Lung (tissue), 12 donors: ENCODE data around the gene RXRA. TPM values are rescaled to one million over a fixed set of nuclear protein-coding genes. Genes with fewer than 3 reads are reported as not detected.

ENCODE experiments used
- ATAC-seq: fragments of 200-7000 bp; cut with Tn5 transposase; one replicate; pipeline ENCODE4 v1.9.1; 2020; ENCODE audit warnings: moderate number of reproducible peaks; ENCODE audit not compliant: insufficient read depth, low FRiP score
- DNase-seq, 3 donors: peaks; one replicate each; pipeline ENCODE4 v3.0.0-alpha.2; 2013 to 2017
- H3K27ac ChIP-seq, 2 donors: one replicate each; pipeline ENCODE4 v1.5.1; 2013; ENCODE audit warnings: mild to moderate bottlenecking in 2 of 2, moderate library complexity in 2 of 2, control low read depth in 1 of 2, inconsistent platforms in 1 of 2, low read depth in 1 of 2, low read length in 1 of 2
- H3K27me3 ChIP-seq, 3 donors: one replicate each; pipeline ENCODE4 v1.5.1; 2013; ENCODE audit warnings: low read length in 2 of 3; ENCODE audit not compliant: control insufficient read depth in 3 of 3, insufficient read depth in 3 of 3
- H3K36me3 ChIP-seq, 4 donors: one replicate each; pipeline ENCODE4 v1.5.1; 2013; ENCODE audit warnings: low read length in 4 of 4, mild to moderate bottlenecking in 1 of 4, moderate library complexity in 1 of 4; ENCODE audit not compliant: control insufficient read depth in 4 of 4, insufficient read depth in 4 of 4
- H3K4me1 ChIP-seq, 5 donors: one replicate each; pipeline ENCODE4 v1.5.1; 2013; ENCODE audit warnings: low read length in 5 of 5, mild to moderate bottlenecking in 2 of 5, moderate library complexity in 1 of 5; ENCODE audit not compliant: control insufficient read depth in 5 of 5, insufficient read depth in 5 of 5
- H3K4me3 ChIP-seq: one replicate; pipeline ENCODE4 v1.5.1; 2013; ENCODE audit warnings: mild to moderate bottlenecking, control low read depth, moderate library complexity
- H3K9ac ChIP-seq, 2 donors: one replicate each; pipeline ENCODE4 v1.5.1; 2013; ENCODE audit warnings: low read length in 2 of 2, control low read depth in 1 of 2; ENCODE audit not compliant: insufficient read depth in 1 of 2
- H3K9me3 ChIP-seq, 4 donors: one replicate each; pipeline ENCODE4 v1.5.1; 2013; ENCODE audit warnings: low read length in 3 of 4, mild to moderate bottlenecking in 1 of 4, moderate library complexity in 1 of 4; ENCODE audit not compliant: control insufficient read depth in 4 of 4, insufficient read depth in 3 of 4
- WGBS, 2 donors: extraction: QIAGEN DNeasy Blood & Tissue Kit; methylation state at CpG; one replicate each; pipeline ENCODE4 v1.1.7; 2013; 5-methylcytosine and 5-hydroxymethylcytosine counted together
- polyA plus RNA-seq, 2 donors: library from polyadenylated mRNA; stranded (reverse); fragments of 200-250 nt; gene quantifications; one replicate each; pipeline ENCODE4 v1.2.1, GENCODE V29; 2013
- total RNA-seq, 2 donors: library from RNA; depleted of rRNA in 1 of 2; stranded (reverse); fragments of >200 nt in 1 of 2; gene quantifications; one replicate each; pipeline ENCODE4 v1.2.1, GENCODE V29; 2014 to 2021
- TF ChIP-seq, protein P1 (sequence below): IDR thresholded peaks from 2 replicates; pipeline ENCODE4 v1.5.1; 2012; ENCODE audit warnings: mild to moderate bottlenecking; ENCODE audit errors: control extremely low read depth, extremely low read depth
- donor health status: control.
- donor health status: control.
- donor health status: Bipolar disorder and iron deficiency.
- donor health status: healthy.
- donor health status: DM: yes; HTN: yes; CAD: no.

The RXRA gene
- total and polyA plus RNA-seq, 4 donors = 24.2 to 85.2 (median 52.2) TPM

DNA sequence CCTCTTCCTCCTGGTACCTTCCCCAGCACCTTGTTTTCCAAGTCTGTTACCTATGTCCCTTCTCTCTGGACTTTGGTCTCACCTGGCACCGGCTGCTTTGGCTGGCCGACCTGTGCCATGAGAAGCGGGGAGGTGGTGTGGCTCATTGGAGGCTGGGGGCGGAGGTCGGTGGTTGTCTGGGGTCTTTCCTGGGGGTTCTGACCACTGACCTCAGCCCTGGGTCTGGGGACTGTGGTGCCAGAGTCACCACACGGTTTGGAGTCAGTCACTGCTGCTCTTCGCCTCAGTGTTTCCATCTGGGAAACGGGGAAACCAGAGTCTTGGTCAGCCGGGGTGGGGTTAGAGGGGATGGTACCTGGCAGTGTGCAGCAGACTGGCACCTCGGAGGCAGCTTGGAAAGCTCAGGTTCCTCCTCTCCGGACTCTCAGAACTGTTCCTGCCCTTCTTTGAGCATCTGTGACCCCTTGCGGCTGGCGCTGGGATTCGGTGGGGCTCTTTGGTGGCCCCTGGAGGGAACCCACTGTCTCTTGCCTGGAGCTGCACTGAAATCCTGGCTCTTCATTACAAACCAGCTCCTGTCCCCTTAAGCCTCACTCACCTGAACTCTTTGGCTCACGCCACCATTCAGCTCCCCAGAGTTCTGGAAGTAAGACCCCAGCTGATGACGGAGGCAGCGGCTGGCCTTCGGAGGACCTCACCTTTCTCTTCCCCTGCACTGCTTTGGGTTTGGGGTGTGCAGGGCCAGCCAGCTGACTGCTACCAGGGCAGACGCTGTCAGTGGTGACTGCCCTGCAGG is 4.1 kb upstream of the RXRA start:
- TF ChIP-seq, protein P1, sequence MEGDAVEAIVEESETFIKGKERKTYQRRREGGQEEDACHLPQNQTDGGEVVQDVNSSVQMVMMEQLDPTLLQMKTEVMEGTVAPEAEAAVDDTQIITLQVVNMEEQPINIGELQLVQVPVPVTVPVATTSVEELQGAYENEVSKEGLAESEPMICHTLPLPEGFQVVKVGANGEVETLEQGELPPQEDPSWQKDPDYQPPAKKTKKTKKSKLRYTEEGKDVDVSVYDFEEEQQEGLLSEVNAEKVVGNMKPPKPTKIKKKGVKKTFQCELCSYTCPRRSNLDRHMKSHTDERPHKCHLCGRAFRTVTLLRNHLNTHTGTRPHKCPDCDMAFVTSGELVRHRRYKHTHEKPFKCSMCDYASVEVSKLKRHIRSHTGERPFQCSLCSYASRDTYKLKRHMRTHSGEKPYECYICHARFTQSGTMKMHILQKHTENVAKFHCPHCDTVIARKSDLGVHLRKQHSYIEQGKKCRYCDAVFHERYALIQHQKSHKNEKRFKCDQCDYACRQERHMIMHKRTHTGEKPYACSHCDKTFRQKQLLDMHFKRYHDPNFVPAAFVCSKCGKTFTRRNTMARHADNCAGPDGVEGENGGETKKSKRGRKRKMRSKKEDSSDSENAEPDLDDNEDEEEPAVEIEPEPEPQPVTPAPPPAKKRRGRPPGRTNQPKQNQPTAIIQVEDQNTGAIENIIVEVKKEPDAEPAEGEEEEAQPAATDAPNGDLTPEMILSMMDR = no peak
- H3K9ac ChIP-seq = no peak overlapping the region
- no peak overlapping the region for H3K4me3 ChIP-seq
- no peaks in the 10 kb centered on the region for H3K27me3 ChIP-seq
- H3K27ac ChIP-seq = no peak overlapping the region
- H3K9me3 ChIP-seq = no peaks in the 10 kb centered on the region
- H3K4me1 ChIP-seq = peaks cover 0 to 58% (median 12%) of the 10 kb centered on the region in 5 donors
- WGBS, 2 donors = 93 to 95% methylated on average over 19 of the region's 19 CpGs
- no peak for ATAC-seq
- DNase-seq = no peak
- no peaks in the 10 kb centered on the region for H3K36me3 ChIP-seq

DNA sequence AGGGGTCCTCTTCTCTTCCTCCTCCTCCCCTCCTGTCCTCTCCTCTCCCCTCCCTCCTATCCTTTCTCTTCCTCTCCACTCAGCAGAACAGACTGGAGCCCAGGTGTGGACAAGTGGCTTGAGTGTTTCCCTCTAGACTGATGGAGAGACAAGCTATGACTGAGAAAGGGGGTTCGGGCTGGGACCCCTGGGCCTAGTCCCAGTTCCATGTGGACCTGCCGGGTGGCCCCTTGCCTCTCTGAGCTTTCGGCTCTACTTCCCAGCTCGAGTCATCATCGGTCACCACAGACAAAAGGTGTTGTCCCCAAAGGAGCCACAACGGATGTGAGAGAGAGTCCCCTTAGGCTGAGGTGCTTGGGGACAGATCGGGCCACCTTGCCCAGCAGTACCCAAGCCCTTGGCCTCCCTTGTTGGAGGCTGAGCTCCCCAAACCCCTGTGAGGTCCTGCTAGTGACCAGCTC is 3.4 kb upstream of the RXRA start:
- no peak for DNase-seq
- Histone ChIP-seq H3K27me3 (no peaks in the 10 kb centered on the region), H3K9ac (no peak overlapping the region), H3K4me3 (no peak overlapping the region), H3K9me3 (no peaks in the 10 kb centered on the region), H3K4me1 (peaks cover 4 to 60% (median 15%) of the 10 kb centered on the region in 5 donors), H3K27ac (no peak overlapping the region), H3K36me3 (no peaks in the 10 kb centered on the region)
- 93 to 95% methylated on average over 7 of the region's 7 CpGs for WGBS, 2 donors
- TF ChIP-seq, protein P1 = no peak
- no peak for ATAC-seq

DNA sequence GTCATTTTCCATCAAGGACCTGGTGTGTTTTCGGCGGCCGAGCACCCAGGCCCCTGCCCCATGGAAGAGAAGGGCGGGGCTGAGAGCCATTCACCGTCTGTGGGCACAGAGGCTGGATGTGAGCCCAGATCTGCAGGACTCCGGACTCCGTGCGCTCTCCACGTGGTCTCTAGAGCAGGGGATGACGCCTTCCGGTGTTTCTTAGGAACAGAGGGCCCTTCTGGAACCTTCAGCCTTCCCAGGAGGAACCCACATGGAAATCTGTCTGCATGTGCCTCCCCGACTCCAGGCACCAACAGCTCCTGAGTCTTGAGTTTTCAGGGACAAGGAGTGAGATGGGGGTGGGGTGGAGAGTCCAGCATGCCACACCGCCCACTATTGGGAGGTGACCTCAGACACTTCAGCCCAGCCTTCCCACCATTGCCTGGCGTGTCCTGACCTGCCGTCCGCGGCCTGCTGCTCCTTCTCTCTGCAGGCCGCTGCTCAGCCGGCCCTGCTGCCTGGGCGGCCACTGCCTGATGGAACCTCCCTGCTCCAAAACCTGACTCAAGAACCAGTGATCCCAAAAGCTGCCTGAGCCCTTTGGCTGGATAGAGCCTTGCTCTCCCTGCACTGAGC is 2.4 kb upstream of the RXRA start:
- WGBS, 2 donors = 52 to 65% methylated on average over 20 of the region's 20 CpGs

More for the DNA sequence above, 2.4 kb upstream of the RXRA start:
- H3K27ac ChIP-seq = peak overlapping the region in 1 of 2 donors; percentile 33
- no peaks in the 10 kb centered on the region for H3K9me3 ChIP-seq
- TF ChIP-seq, protein P1 = no peak
- no peaks in the 10 kb centered on the region for H3K27me3 ChIP-seq
- H3K36me3 ChIP-seq = no peaks in the 10 kb centered on the region
- no peak overlapping the region for H3K4me3 ChIP-seq
- peaks cover 4 to 62% (median 20%) of the 10 kb centered on the region in 5 donors for H3K4me1 ChIP-seq
- DNase-seq = no peak
- ATAC-seq = no peak
- H3K9ac ChIP-seq = no peak overlapping the region
